HG02610 (cell line): ENCODE results near the gene ZBTB7B.
"Not testable (repeated sequence)": the region's sequence is repeated elsewhere in the genome, so short reads cannot be mapped to it uniquely, and the experiment has no call there.

Experiments
- ATAC-seq: cut with Tn5 transposase; IDR thresholded peaks from one replicate; pipeline ENCODE4 v1.9.1; 2021; ENCODE audit warnings: mild to moderate bottlenecking, moderate library complexity; ENCODE audit not compliant: unreplicated experiment

ZBTB7B gene

GRCh38 chr1:154968731-154969130, 33.9 kb upstream of the ZBTB7B start:
- no peak for ATAC-seq

GRCh38 chr1:154969246-154969645, 33.4 kb upstream of the ZBTB7B start:
- no peak for ATAC-seq

GRCh38 chr1:154969860-154970452, 32.6 kb upstream of the ZBTB7B start:
- ATAC-seq: no peak

- ATAC-seq: peak; percentile 32
These were observed 31.8 kb upstream of the ZBTB7B start, which contains the start of gene SHC1 for GRCh38 chr1:154970631-154971340. SHC1 (minus strand) TSS chr1:154970747; CDS start chr1:154970526, 221 bp downstream.

GRCh38 chr1:154971341-154971998, 31.1 kb upstream of the ZBTB7B start:
- no peak for ATAC-seq

- ATAC-seq: no peak
These were observed 30.4 kb upstream of the ZBTB7B start for GRCh38 chr1:154972213-154972516.

GRCh38 chr1:154972517-154973343, 29.9 kb upstream of the ZBTB7B start:
- ATAC-seq: no peak

- peak; percentile 9 for ATAC-seq
These were observed 29.1 kb upstream of the ZBTB7B start for GRCh38 chr1:154973344-154974101.

GRCh38 chr1:154974102-154974807, 28.3 kb upstream of the ZBTB7B start, which contains the start of gene CKS1B:
CKS1B (plus strand) TSS chr1:154974681; CDS start chr1:154974746, 65 bp downstream.
- peak; percentile 71 for ATAC-seq

- peak; percentile 32 for ATAC-seq
These were observed 27.7 kb upstream of the ZBTB7B start for GRCh38 chr1:154974808-154975408.

GRCh38 chr1:154975409-154976059, 27.1 kb upstream of the ZBTB7B start:
- no peak for ATAC-seq

GRCh38 chr1:154977762-154978161, 24.8 kb upstream of the ZBTB7B start:
- ATAC-seq: not testable (repeated sequence)

GRCh38 chr1:154978360-154978759, 24.2 kb upstream of the ZBTB7B start:
- ATAC-seq: no peak

GRCh38 chr1:154982341-154982740, 20.3 kb upstream of the ZBTB7B start:
- no peak for ATAC-seq

GRCh38 chr1:154982897-154983648, 19.5 kb upstream of the ZBTB7B start, which contains the start of gene FLAD1:
FLAD1 (plus strand) TSS chr1:154983344; CDS start chr1:154983695, 351 bp downstream.
- ATAC-seq: peak; percentile 99

- no peak for ATAC-seq
These were observed 18.7 kb upstream of the ZBTB7B start for GRCh38 chr1:154983776-154984466.

- ATAC-seq: not testable (repeated sequence)
These were observed 15.9 kb upstream of the ZBTB7B start for GRCh38 chr1:154986736-154987135.
